Hepatic stellate cell (primary cell): Measurements from ENCODE around the gene PDZD4.

Source experiments
- DNase-seq: peaks from one replicate; pipeline ENCODE4 v3.0.0; 2011; ENCODE audit warnings: low spot score

PDZD4 gene

DNA sequence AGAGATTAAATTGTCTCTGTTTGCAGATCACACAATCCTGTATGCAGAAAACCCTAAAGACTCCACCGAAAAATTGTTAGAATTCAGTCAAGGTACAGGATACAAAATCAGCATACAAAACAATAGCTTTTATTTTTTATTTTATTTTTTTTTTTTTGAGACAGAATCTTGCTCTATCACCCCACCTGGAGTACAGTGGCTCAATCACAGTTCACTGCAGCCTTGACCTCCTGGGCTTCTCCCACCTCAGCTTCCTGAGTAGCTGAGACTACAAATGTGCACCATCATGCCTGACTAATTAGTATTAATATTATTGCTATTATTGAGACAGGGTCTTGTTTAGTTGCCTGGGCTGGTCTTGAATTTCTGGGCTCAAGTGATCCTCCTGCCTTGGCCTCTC is 75.2 kb downstream of the PDZD4 start:
- no peak for DNase-seq
